ENCODE measurements around the gene ARMCX2. TPM values are rescaled to one million over a fixed set of nuclear protein-coding genes. Genes with fewer than 3 reads are reported as not detected.
"Not testable (repeated sequence)": the region's sequence is repeated elsewhere in the genome, so short reads cannot be mapped to it uniquely, and the experiment has no call there.

The ARMCX2 gene
- polyA plus RNA-seq, 2 of the 4 experiments (the other 2 are of a cell fraction) = 0.13 TPM; not detected in 1

DNA sequence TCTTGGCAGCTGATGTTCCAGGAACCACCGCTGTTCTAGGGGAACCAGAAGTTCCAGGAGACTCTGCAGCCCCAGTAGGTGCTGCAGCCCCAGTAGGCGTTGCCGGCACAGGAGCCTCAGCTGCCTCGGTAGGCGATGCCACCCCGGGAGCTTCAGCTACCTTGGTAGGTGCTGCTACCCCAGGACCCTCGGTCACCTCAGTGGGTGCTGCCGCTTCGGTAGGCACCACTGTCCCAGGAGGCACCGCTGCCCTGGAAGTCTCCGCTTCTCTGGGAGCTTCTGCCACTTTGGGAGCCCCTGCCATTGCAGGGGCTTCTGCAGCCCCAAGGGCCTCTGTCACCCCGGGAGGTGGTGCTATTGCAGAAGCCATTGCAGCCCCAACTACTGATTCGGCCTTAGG is 2.8 kb downstream of the ARMCX2 start:
- Histone ChIP-seq H3K4me2 (no peak overlapping the region), H3K4me1 (no peaks in the 10 kb centered on the region), H3K9me3 (no peaks in the 10 kb centered on the region), H3K27ac (no peak overlapping the region), H3K4me3 (no peak overlapping the region)
- ATAC-seq = no peak
- POLR2A ChIA-PET = no interaction called here
- CTCF ChIA-PET = interaction anchor here (0.6 kb wide), 1 partner anchor 99 kb away, joined by 3 read pairs; no protein-coding TSS in a partner anchor
- 96% methylated on average over 5 of the region's 13 CpGs for WGBS (ENCODE audit: missing lambda C conversion rate)
- no peak for FAIRE-seq
- TF ChIP-seq ZC3H11A (IDR thresholded peaks at IDR 0.05) = no peak
- TF ChIP-seq CBX2 (IDR thresholded peaks at IDR 0.05; ENCODE audit: borderline replicate concordance, low read depth) = no peak
- TF ChIP-seq POLR2A (IDR thresholded peaks at IDR 0.05; ENCODE audit: low read length) = no peak
- no peak for TF ChIP-seq JUN (IDR thresholded peaks at IDR 0.05)
- no peak for TF ChIP-seq EHF (CRISPR knock-in tag; IDR thresholded peaks at IDR 0.05)
- no peak for TF ChIP-seq GATA3 (IDR thresholded peaks at IDR 0.05; ENCODE audit: borderline replicate concordance)
- TF ChIP-seq PHF8 (IDR thresholded peaks at IDR 0.05; ENCODE audit: borderline replicate concordance, low read depth) = no peak
- no peak for TF ChIP-seq CBX8 (IDR thresholded peaks at IDR 0.05)
- TF ChIP-seq HDAC2 (IDR thresholded peaks at IDR 0.05) = no peak
- no peak for TF ChIP-seq MAZ (IDR thresholded peaks at IDR 0.05; ENCODE audit: borderline replicate concordance, low read depth, low read length)
- no peak for TF ChIP-seq RARB (CRISPR knock-in tag; IDR thresholded peaks at IDR 0.05)
- no peak for TF ChIP-seq TFCP2L1 (CRISPR knock-in tag; IDR thresholded peaks at IDR 0.05)
- DNase-seq (ENCODE audit: low read depth in 1 of 2, low spot score in 1 of 2) = no peak

DNA sequence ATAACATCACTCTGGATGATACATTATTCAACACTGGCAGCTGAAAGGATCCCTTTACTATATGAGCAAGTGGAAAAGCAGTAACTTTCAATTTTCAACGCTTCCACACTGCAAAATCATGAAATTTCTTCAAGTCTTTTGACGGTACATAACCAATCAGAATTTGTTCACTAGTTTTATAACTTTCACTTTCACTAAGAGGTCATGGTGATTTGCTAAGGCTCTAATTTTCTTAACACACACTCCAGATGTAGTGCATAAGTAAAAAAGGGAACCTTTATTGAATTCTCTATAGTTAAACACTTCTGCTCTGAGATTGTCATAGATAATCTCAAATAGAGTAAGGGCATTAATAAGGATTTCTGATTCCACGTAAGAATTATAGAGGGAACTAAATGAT is 4.1 kb downstream of the ARMCX2 start:
- FAIRE-seq = no peak
- Histone ChIP-seq H3K27ac (no peak overlapping the region), H3K9me3 (no peaks in the 10 kb centered on the region), H3K4me3 (no peak overlapping the region), H3K4me1 (no peaks in the 10 kb centered on the region), H3K4me2 (no peak overlapping the region)
- ATAC-seq = no peak
- WGBS (ENCODE audit: missing lambda C conversion rate) = 68% methylated on average over 3 of the region's 3 CpGs
- TF ChIP-seq, protein P1, sequence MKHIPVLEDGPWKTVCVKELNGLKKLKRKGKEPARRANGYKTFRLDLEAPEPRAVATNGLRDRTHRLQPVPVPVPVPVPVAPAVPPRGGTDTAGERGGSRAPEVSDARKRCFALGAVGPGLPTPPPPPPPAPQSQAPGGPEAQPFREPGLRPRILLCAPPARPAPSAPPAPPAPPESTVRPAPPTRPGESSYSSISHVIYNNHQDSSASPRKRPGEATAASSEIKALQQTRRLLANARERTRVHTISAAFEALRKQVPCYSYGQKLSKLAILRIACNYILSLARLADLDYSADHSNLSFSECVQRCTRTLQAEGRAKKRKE (CRISPR knock-in tag; IDR thresholded peaks at IDR 0.05; ENCODE audit: low read depth) = no peak
- TF ChIP-seq EP300 (IDR thresholded peaks at IDR 0.05) (no peak), EHF (CRISPR knock-in tag; IDR thresholded peaks at IDR 0.05) (no peak), ZNF302 (CRISPR knock-in tag; IDR thresholded peaks at IDR 0.05) (no peak)
- TF ChIP-seq, protein P2, sequence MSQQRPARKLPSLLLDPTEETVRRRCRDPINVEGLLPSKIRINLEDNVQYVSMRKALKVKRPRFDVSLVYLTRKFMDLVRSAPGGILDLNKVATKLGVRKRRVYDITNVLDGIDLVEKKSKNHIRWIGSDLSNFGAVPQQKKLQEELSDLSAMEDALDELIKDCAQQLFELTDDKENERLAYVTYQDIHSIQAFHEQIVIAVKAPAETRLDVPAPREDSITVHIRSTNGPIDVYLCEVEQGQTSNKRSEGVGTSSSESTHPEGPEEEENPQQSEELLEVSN (IDR thresholded peaks at IDR 0.05; ENCODE audit: borderline replicate concordance, low read depth) = no peak
- TF ChIP-seq, protein P3, sequence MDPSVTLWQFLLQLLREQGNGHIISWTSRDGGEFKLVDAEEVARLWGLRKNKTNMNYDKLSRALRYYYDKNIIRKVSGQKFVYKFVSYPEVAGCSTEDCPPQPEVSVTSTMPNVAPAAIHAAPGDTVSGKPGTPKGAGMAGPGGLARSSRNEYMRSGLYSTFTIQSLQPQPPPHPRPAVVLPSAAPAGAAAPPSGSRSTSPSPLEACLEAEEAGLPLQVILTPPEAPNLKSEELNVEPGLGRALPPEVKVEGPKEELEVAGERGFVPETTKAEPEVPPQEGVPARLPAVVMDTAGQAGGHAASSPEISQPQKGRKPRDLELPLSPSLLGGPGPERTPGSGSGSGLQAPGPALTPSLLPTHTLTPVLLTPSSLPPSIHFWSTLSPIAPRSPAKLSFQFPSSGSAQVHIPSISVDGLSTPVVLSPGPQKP (IDR thresholded peaks at IDR 0.05; ENCODE audit: low read depth, low read length) = no peak
- DNase-seq (ENCODE audit: low read depth in 1 of 2, low spot score in 1 of 2) = no peak
- POLR2A ChIA-PET = no interaction called here
- CTCF ChIA-PET = no interaction called here

DNA sequence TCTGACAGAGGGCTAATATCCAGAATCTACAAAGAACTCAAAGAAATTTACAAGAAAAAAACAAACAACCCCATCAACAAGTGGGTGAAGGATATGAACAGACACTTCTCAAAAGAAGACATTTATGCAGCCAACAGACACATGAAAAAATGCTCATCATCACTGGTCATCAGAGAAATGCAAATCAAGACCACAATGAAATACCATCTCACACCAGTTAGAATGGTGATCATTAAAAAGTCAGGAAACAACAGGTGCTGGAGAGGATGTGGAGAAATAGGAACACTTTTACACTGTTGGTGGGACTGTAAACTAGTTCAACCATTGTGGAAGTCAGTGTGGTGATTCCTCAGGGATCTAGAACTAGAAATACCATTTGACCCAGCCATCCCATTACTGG is 11.9 kb downstream of the ARMCX2 start:
- ATAC-seq; H3K4me2 ChIP-seq; H3K27ac ChIP-seq; DNase-seq (ENCODE audit: low read depth in 1 of 2, low spot score in 1 of 2); H3K4me1 ChIP-seq; H3K9me3 ChIP-seq; H3K4me3 ChIP-seq; CTCF ChIA-PET; POLR2A ChIA-PET; FAIRE-seq: not testable (repeated sequence)

DNA sequence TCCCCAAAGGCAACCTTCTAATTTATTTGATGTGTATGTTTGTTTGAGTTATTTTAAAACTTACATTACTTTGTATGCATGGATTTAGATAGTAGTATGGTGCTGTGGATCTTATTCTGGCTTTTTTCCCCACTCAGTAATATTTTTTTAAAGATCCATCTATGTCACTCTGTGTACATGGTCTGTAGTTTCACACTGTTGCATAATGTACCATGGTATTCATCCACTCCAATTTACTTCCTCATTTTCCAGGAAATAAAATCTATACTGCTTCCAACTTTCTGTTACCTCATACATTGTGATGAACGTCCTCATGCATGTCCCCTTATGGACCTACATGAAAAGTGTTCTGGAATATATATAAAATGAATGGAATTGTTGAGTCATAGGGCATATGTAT is 17.6 kb downstream of the ARMCX2 start:
- ChIA-PET CTCF (no interaction called here), POLR2A (no interaction called here)
- H3K4me1 ChIP-seq = no peaks in the 10 kb centered on the region
- DNase-seq (ENCODE audit: low read depth in 1 of 2, low spot score in 1 of 2) = no peak
- FAIRE-seq = no peak
- H3K9me3 ChIP-seq = no peaks in the 10 kb centered on the region
- H3K4me2 ChIP-seq = no peak overlapping the region
- no peak for ATAC-seq
- 11% methylated on average over 1 of the region's 1 CpG for WGBS (ENCODE audit: missing lambda C conversion rate)
- H3K27ac ChIP-seq = no peak overlapping the region
- TF ChIP-seq PHF8 (IDR thresholded peaks at IDR 0.05; ENCODE audit: borderline replicate concordance, low read depth) (no peak), HOXB13 (CRISPR knock-in tag; IDR thresholded peaks at IDR 0.05; ENCODE audit: low read depth) (no peak), MAFK (IDR thresholded peaks at IDR 0.05; ENCODE audit: partially characterized antibody) (no peak), EHF (CRISPR knock-in tag; IDR thresholded peaks at IDR 0.05) (no peak), RAD21 (conservative IDR thresholded peaks at IDR 0.05 in 1 of 2, IDR thresholded peaks at IDR 0.05 in 1 of 2) (no peak), POLR2AphosphoS2 (conservative IDR thresholded peaks at IDR 0.05; ENCODE audit: low read length) (no peak), JUNB (IDR thresholded peaks at IDR 0.05) (no peak), ESRRA (IDR thresholded peaks at IDR 0.05; ENCODE audit: borderline replicate concordance, low read length) (no peak), FOSB (CRISPR knock-in tag; IDR thresholded peaks at IDR 0.05) (no peak), RCOR1 (IDR thresholded peaks at IDR 0.05; ENCODE audit: low read depth, low read length) (no peak)
- TF ChIP-seq, protein P4, sequence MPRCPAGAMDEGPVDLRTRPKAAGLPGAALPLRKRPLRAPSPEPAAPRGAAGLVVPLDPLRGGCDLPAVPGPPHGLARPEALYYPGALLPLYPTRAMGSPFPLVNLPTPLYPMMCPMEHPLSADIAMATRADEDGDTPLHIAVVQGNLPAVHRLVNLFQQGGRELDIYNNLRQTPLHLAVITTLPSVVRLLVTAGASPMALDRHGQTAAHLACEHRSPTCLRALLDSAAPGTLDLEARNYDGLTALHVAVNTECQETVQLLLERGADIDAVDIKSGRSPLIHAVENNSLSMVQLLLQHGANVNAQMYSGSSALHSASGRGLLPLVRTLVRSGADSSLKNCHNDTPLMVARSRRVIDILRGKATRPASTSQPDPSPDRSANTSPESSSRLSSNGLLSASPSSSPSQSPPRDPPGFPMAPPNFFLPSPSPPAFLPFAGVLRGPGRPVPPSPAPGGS (IDR thresholded peaks at IDR 0.05) = no peak
- TF ChIP-seq, protein P5, sequence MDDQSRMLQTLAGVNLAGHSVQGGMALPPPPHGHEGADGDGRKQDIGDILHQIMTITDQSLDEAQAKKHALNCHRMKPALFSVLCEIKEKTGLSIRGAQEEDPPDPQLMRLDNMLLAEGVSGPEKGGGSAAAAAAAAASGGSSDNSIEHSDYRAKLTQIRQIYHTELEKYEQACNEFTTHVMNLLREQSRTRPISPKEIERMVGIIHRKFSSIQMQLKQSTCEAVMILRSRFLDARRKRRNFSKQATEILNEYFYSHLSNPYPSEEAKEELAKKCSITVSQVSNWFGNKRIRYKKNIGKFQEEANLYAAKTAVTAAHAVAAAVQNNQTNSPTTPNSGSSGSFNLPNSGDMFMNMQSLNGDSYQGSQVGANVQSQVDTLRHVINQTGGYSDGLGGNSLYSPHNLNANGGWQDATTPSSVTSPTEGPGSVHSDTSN (IDR thresholded peaks at IDR 0.05) = no peak
- no peak overlapping the region for H3K4me3 ChIP-seq

Measured in A549 (cell line).